NCI-H2081 treated with DMSO at 0.1 percent for 48 hours (cell line): Measurements from ENCODE around the gene MPND.

Source experiments
- DNase-seq: peaks from one replicate; lab custom pipeline; 2025; lab: John Stamatoyannopoulos, UW

Gene MPND

GRCh38 chr19:4403005-4403761, 59.8 kb downstream of the MPND start:
- DNase-seq: no peak

- DNase-seq: no peak
These were observed 62.6 kb downstream of the MPND start for GRCh38 chr19:4405977-4406376.

- no peak for DNase-seq
These were observed 63.3 kb downstream of the MPND start for GRCh38 chr19:4406626-4407025.

GRCh38 chr19:4409123-4409933, 66.0 kb downstream of the MPND start:
- DNase-seq: no peak
